ENCODE results near the gene SEMA3A. TPM values are rescaled to one million over a fixed set of nuclear protein-coding genes. Genes with fewer than 3 reads are reported as not detected.

SEMA3A gene
- total RNA-seq, 1 experiment from 2014 or later: 43.3 TPM

DNA sequence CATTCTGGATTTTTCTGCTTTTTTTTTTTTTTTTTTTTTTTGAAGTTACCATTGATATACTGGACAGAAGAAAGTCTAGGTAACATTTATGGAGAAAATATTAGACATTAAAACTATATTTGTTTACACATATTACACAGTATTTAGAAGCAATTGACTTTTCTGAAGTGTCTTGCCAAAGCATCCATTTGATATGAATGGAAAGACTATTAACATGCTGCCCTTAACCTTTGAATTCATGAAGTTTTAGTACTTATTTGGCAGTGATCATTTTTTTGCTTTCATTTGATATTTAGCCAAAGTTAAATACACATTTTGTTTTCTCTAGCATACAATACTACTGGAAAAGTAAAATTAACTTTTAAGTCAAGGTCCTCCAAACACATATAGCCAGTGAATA is 210.0 kb downstream of the SEMA3A start:
- Histone ChIP-seq H3K27ac (ENCODE audit: low read length) (no peak overlapping the region; the same call in 1 of the 2 replicates), H3K4me1 (ENCODE audit: control insufficient read depth, insufficient read depth, low read length) (no peaks in the 10 kb centered on the region), H3K9me3 (ENCODE audit: control insufficient read depth, insufficient read depth, low read depth, low read length) (0 out of 2 replicates have a peak, but pooled peaks cover 4% of the 10 kb centered on the region), H3K4me3 (ENCODE audit: low read depth in 2 of 2, low read length in 2 of 2) (no peak overlapping the region), H3K27me3 (ENCODE audit: control insufficient read depth, insufficient read depth, low read length) (no peaks in the 10 kb centered on the region), H3K36me3 (ENCODE audit: control insufficient read depth, insufficient read depth, low read length) (no peaks in the 10 kb centered on the region; the same call in 1 of the 2 replicates)
- ChIA-PET CTCF (no interaction called here), POLR2A (no interaction called here)
- ATAC-seq (no peak), DNase-seq (ENCODE audit: low read depth, low spot score) (no peak)
- BruUV-seq (replicated peaks): no TSS peak
- TF ChIP-seq, protein P1, sequence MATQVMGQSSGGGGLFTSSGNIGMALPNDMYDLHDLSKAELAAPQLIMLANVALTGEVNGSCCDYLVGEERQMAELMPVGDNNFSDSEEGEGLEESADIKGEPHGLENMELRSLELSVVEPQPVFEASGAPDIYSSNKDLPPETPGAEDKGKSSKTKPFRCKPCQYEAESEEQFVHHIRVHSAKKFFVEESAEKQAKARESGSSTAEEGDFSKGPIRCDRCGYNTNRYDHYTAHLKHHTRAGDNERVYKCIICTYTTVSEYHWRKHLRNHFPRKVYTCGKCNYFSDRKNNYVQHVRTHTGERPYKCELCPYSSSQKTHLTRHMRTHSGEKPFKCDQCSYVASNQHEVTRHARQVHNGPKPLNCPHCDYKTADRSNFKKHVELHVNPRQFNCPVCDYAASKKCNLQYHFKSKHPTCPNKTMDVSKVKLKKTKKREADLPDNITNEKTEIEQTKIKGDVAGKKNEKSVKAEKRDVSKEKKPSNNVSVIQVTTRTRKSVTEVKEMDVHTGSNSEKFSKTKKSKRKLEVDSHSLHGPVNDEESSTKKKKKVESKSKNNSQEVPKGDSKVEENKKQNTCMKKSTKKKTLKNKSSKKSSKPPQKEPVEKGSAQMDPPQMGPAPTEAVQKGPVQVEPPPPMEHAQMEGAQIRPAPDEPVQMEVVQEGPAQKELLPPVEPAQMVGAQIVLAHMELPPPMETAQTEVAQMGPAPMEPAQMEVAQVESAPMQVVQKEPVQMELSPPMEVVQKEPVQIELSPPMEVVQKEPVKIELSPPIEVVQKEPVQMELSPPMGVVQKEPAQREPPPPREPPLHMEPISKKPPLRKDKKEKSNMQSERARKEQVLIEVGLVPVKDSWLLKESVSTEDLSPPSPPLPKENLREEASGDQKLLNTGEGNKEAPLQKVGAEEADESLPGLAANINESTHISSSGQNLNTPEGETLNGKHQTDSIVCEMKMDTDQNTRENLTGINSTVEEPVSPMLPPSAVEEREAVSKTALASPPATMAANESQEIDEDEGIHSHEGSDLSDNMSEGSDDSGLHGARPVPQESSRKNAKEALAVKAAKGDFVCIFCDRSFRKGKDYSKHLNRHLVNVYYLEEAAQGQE (IDR thresholded peaks at IDR 0.05; ENCODE audit: insufficient read depth in 1 of 2, low read depth in 2 of 2, low read length in 1 of 2): no peak
- no peak for TF ChIP-seq CTCF (IDR thresholded peaks at IDR 0.05)
- no peak for TF ChIP-seq SIN3A (IDR thresholded peaks at IDR 0.05; ENCODE audit: borderline replicate concordance, insufficient read depth, low read depth, low read length)
- no peak for TF ChIP-seq TCF7L2 (IDR thresholded peaks at IDR 0.05; ENCODE audit: low read depth, low read length)
- no peak for TF ChIP-seq POLR2AphosphoS5 (IDR thresholded peaks at IDR 0.05; ENCODE audit: low read depth, low read length)
- in situ Hi-C loops (cut with HindIII; ENCODE audit: low pct_unique_long_range_greater_than_20kb, low sequenced_read_pairs) (no loop called here), intact Hi-C loops (cut with micrococcal nuclease; ENCODE audit: unreplicated experiment) (no loop called here)

DNA sequence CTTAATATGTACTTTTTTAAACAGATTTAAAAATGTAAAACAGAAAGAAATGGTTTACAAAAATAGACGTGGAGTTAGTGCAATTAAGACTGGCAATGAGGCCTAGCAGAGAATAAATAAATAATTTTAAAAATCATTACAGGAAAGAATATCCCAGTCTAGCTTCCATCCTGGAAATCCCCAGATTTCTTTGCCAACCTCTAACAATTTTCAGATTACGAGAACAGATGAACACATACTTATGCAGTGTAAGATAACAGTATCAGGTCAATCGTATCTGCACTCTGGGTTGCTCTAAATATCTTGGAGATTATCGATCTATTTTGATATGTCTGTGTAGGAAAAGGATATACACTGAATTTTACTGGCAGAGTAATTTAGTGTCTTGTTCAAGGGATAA is 210.5 kb downstream of the SEMA3A start:
- intact Hi-C loops (cut with micrococcal nuclease; ENCODE audit: unreplicated experiment): no loop called here

More for the DNA sequence above, 210.5 kb downstream of the SEMA3A start:
- TF ChIP-seq CTCF (IDR thresholded peaks at IDR 0.05) (no peak), POLR2AphosphoS5 (IDR thresholded peaks at IDR 0.05; ENCODE audit: low read depth, low read length) (no peak), SIN3A (IDR thresholded peaks at IDR 0.05; ENCODE audit: borderline replicate concordance, insufficient read depth, low read depth, low read length) (no peak), TCF7L2 (IDR thresholded peaks at IDR 0.05; ENCODE audit: low read depth, low read length) (no peak)
- TF ChIP-seq, protein P1 (IDR thresholded peaks at IDR 0.05; ENCODE audit: insufficient read depth in 1 of 2, low read depth in 2 of 2, low read length in 1 of 2): no peak
- H3K4me1 ChIP-seq (ENCODE audit: control insufficient read depth, insufficient read depth, low read length): no peaks in the 10 kb centered on the region
- 0 out of 2 replicates have a peak, but pooled peaks cover 4% of the 10 kb centered on the region for H3K9me3 ChIP-seq (ENCODE audit: control insufficient read depth, insufficient read depth, low read depth, low read length)
- no peaks in the 10 kb centered on the region; the same call in 1 of the 2 replicates for H3K36me3 ChIP-seq (ENCODE audit: control insufficient read depth, insufficient read depth, low read length)
- no peak for ATAC-seq
- in situ Hi-C loops (cut with HindIII; ENCODE audit: low pct_unique_long_range_greater_than_20kb, low sequenced_read_pairs): no loop called here
- no peak overlapping the region for H3K4me3 ChIP-seq (ENCODE audit: low read depth in 2 of 2, low read length in 2 of 2)
- H3K27me3 ChIP-seq (ENCODE audit: control insufficient read depth, insufficient read depth, low read length): no peaks in the 10 kb centered on the region
- DNase-seq (ENCODE audit: low read depth, low spot score): no peak
- BruUV-seq (replicated peaks): no TSS peak
- ChIA-PET CTCF (no interaction called here), POLR2A (no interaction called here)
- H3K27ac ChIP-seq (ENCODE audit: low read length): no peak overlapping the region; the same call in 1 of the 2 replicates

Measured in Panc1 (cell line).